ENCODE measurements around the gene SIL1.
"Not testable (repeated sequence)": the region's sequence is repeated elsewhere in the genome, so short reads cannot be mapped to it uniquely, and the experiment has no call there.

Gene SIL1

DNA sequence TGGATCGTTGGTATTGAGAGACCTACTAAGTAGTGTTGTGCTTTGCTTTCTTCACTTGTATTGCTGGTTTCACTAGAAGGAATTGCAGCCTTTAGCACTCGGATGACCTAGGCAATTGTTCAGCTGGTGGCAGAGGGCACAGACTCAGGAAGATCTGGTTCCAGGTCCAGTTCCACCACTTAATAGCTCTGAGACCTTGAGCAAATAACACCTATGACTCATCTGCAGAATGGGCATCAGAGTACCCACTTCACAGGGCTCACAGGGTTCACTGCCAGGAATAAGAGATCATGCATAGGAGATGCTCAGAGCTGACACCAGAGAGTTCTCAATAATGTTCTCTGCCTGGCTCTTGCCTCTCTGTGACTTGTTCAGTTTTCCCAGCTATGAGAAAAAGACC is 133.6 kb downstream of the SIL1 start:
- no peak for DNase-seq

DNA sequence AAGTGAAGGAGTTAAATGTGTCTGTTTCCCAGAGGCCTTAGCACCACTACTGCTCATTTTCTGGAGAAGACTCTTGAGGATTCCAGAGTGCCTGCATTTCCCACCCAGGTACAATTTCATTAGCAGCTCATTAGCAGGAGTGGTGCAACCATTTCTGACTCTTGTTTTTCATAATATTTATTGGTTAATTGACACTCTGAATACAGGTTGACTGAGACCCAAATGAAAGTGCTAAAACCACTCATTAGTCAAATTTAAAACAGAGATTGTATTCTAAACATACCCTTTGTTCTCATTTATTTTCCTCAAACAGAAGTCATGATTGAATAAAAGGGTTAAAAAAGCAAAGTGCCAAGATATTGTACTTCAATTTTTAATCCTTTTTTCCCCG is 134.5 kb downstream of the SIL1 start:
- DNase-seq: no peak

DNA sequence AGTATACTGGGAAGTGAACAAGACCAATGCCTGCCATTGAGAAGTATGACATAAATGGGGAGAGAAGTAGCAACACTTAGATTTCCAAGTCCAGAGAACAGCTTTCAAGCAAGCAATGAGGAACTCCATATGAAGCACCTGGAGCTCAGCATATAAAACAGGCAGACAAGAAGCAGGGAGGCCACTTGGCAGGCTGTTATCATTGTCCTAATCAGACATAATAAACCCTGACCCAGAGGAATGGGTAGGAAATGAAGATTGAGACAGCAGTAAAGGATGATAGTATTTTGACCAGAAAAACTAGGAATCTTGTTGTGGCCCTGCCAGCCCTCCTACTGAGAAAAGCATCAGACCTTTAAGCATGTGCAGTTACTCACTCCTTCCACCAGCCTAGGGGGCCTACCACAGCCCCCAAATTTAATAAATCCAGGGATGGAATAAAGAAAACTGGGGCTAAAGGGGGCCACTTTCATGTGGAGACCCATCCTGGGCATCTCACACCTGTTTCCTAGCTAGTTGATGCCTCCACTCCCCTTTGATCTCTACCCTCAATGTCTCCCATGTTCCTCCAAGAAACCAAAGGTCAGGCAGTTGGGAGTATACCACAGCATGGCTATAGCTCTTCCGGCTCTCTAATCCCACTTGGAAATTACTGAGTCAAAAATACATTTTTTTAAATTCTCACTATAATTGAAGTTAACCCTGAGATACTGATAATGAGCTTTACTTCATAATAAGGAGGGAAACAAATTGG is 135.1 kb downstream of the SIL1 start:
- DNase-seq: no peak

DNA sequence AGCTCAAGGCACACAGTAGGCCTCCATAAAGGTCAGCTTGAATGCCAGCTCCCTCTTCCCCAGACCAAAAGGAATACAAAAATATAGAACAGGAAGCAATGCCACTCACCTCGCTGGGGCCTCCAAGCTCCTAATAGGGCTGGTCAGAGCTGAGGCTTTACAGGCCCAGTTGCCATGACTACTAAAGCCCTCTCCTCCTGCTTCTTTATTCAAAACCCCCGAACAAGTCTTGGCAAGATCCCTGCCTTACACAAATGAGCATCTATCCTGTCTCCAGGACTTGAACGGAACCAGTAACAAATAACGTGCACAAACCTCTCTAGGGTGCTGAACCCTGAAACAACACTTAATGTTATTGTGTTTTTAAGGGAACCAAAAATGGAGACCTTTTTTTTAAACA is 136.3 kb downstream of the SIL1 start:
- no peak for DNase-seq

DNA sequence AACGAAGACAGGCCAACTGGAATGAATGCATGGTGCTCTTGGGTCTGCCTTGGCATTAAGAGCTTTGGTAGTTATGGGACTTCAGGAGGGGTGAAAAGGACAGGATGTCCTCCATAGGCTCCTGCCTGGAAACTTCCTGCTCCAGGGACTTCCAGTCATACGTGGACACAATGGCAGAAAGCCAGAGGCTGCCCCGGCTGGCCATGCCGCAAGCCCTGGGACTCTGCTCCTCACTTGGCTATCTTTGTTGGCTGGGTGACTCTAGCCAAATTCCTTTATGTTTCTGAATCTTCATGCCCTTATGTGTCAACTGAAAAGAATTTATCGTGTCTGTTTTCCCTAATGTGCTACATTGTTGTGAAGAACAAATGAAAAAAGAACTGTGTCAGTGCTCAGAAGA is 136.9 kb downstream of the SIL1 start:
- DNase-seq: no peak

DNA sequence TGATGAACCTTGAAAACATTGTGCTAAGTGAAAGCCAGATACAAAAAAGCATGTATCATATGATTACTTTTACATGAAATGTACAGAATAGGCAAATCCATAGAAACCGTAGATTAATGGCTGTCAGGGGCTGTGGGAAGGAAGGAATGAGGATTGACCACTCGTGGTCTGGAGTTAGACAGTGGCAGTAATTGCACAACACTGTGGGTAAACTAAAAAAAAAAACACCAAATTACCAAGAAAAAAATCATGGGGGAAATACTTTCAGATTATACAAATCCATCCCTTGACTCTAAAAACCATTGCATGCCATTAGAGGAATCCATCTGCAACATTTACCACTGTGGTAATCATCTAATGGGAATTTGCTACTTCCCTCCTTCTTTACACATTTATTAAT is 140.0 kb downstream of the SIL1 start:
- no peak for DNase-seq

DNA sequence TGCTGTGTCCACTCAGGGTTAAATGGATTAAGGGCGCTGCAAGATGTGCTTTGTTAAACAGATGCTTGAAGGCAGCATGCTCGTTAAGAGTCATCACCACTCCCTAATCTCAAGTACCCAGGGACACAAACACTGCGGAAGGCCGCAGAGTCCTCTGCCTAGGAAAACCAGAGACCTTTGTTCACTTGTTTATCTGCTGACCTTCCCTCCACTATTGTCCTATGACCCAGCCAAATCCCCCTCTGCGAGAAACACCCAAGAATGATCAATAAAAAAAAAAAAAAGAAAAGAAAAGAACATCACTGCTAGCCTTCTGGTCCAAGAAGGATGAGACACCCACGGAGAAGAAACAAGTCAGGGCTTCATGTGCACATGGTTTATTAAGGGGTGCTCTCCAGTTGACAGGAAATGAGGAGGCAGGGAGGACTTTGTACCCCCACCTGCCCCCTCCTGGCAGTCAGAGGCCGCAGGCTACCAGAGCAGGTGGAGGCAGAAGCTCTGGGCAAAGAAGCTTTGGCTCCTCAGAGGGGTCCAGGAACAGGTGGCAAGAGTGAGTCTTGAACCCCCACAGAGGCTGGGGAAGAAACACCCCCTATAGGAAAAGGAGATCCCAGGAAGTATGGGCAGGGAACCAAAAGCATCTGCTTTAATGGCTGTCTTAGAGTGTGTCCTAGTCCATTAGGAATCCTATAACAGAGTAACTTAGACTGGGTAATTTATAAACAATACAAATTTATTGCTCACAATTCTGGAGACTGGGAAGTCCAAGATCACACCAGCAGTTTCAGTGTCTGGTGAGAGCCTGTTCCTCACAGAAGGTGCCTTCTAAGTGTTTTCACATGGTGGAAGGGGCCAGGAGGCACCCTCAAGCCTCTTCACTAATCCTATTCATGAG is 140.9 kb downstream of the SIL1 start:
- DNase-seq: not testable (repeated sequence)

DNA sequence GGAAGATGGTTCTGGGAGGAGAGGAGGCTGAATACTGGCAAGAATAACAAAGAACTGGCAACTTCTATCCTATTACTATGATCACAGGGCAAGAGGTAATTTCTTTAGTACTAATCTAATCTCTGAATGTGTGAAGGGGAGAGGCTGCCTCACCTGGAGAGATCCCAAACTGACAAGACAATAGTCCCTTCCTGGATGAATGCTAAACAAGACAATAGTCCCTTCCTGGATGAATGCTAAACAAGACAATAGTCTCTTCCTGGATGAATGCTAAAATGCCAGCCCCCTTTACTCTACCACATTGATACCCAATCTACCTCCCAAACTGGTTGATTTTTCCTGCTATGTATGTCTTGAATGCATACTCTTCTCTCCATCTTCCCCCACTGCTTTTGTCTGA is 145.2 kb downstream of the SIL1 start:
- DNase-seq: no peak

DNA sequence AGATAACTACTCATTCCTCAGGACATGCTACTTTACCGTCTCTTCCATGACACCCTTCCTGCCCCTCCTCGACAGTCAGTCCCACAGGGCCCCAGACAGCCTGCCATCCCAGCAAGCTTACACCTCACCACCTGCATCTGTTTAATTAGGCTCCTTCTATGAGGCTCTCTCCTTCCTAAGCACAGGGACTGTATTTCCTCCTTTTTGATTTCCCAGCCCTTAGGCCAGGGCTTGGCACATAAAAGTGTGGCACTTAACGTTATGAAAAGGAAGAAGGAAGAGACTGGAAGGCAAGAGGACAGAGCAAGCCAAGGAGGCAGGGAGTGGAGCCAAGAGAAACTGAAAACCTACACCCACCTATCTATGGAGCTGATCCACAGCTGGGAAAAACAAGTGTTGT is 146.8 kb downstream of the SIL1 start:
- DNase-seq: no peak

DNA sequence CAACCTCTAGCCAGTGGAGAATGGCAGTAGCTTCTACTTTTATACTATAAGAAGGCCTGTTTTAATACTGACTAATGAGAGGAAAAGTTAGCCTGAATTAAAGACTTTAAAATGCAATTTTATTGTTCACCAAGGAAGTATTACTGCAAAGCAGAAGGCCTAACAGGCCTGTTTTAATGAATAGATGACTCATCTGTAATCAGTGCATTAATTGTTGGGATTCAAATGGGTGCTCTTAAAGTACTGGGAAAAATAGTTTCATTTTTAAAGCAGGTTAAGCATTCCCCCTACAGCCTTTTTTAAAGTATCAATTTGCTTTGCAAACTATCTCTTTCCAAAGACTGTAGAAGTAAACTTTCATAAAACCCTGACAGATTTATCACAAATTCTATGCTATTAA is 147.7 kb downstream of the SIL1 start:
- no peak for DNase-seq

DNA sequence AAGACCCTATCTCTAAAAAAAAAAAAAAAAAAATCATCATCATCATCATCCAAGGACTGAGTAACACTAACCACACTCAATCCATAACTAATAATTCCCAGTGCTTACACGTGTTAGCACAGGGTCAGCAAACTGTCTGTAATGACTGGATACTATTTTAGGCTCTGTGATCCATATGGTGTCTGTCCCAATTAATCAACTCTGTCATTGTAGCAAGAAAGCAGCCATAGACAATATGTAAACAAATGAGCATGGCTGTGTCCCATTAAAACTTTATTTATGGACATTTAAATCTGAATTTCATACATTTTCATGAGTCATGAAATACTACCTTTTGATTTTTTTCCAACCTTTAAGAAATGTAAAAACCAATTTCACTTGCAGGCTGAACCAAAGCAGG is 148.4 kb downstream of the SIL1 start:
- DNase-seq: no peak

DNA sequence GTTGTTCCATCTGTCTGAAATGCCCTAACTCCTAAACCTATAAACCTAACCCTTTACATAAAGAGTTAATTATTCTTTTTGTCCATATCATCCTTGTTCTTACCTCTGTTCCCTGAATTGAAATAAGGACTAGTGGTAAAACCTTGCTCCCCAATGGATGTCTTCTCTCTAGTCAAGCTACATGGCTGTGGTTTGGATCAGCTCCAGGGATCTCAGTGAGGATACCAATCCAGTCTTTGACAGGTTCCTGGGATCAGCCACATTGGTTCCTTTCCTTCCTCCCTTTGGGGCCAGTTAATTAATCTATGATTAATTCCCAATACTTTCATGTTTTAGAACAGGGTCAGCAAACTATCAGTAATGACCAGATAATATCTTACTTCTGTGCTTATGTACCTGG is 151.6 kb downstream of the SIL1 start:
- no peak for DNase-seq

DNA sequence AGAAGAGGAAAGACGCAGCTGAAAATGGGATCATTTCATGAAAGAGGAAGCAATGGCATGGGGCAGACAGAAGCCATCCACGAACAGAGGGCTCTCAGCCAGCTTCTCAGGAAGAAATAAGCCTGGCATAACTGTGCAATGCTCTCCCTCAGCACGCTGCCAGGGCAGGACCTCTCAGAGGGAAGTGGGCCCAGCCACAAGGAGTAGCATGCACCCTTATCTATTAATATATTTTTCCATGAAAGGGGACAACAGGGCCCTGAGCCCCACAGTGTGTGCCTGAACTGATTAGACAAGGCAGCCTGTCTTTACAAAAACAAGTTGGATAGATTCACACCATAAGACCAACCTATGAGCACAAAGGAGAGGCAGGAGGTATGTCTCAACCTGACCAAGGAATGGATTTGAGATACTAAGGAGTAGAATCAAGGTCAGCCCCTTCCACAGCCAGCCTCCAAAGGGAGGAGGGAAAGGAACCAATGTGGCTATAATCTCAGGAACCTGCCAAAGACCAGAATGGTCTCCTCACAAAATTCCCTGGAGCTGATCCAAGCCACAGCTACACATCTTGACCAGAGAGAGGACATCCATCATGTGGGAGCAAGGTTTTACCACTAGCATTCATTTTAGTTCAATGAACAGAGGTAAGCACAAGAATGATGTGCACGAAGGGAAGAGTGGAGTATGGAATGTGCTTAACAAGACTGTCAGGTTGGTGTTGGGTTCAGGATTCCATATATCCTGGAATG is 154.8 kb downstream of the SIL1 start:
- no peak for DNase-seq

DNA sequence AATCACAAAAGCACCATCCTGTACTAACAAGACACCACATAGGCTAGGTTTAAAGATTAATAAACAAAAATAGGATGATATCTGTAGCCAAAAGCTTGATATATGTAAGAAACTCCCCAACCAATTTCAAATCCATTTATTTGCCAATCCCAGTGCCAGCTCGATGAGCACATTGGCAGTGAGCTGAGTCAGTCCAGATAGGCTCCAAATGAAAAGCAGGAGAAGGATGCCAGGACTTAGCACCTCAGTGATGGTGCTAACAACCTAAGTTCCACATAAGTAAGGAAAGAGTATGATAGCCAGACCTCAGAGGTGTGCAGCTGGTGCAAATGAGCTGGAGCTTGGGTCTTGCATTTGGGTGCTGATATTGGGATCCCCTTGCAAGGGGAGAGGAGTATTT is 158.1 kb downstream of the SIL1 start:
- no peak for DNase-seq

DNA sequence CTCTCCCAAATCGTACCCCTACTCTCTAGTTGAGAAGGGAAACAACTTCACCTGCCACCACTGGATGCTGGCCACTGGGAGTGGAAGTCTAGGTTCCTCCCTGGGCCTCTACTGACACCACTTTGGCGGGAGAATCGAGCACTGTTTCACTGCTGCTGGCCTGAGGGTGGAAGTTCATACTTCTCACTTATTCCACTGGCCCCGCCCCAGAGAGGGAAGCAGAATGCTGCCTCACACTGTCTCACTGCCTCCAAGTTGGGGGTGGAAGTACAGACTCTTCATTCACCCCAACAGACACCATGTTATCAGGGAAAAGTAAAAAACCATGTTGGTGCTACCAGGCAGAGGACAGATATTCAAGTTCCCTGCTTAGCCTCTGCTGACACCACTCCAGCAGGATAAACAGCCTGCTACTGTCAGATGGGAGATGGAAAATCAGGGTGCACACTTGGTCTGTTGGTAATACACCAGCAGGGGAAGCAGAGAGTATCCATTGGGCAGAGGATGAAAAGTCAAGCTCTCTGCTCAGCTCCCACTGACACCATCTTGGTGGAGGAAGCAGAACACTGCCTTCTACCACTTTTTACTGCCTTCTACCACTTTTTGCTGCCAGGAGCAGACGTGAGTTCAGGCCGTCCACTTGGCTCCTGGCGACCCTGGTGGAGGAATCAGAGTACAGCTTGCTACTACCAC is 159.4 kb downstream of the SIL1 start:
- no peak for DNase-seq

DNA sequence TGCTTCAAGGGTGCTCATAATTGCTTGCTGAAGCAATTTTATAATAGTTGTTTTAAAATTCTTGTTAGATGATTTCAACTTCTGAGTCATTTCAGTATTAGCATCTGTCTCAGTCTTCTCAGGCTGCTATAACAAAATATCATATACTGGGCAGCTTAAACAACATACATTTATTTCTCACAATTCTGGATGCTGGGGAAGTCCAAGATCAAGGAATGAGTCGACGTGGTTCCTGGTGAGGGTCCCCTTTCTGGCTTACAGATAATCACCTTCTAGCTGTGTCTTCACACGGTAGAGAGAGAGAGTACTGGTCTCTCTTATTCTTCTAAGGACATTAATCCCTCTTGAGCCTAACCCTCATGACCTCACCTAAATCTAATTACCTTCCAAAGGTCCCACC is 160.4 kb downstream of the SIL1 start:
- no peak for DNase-seq

DNA sequence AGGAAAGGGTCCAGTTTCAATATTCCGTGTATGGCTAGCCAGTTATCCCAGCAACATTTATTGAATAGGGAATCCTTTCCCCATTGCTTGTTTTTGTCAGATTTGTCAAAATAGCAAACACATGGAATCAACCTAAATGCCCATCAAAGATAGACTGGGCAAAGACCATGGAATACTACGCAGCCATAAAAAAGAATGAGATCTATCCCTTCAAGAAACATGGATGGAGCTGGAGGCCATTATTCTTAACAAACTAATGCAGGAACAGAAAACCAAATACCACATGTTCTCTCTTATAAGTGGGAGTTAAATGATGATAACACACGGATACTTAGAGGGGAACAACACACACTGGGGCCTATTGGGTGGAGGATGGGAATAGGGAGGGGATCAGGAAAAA is 161.8 kb downstream of the SIL1 start:
- DNase-seq: not testable (repeated sequence)

DNA sequence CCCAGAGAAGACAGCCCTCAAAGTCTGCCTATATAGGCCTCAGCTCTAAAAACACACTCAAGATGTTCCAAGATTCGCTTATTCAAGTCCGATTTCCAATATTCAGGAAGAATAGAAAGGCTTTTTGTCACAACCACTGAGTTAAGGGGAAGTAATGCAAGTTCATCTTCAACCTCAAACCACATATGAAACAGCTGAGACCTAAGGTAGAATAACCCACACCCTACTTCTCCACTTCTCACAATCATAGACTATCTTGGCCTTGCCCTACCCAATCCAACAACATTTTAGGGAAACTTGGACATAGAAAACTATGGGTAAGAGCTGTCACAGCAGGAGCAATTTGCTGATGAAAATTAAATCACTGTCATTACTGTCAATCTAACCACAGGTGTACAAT is 171.0 kb downstream of the SIL1 start:
- no peak for DNase-seq

DNA sequence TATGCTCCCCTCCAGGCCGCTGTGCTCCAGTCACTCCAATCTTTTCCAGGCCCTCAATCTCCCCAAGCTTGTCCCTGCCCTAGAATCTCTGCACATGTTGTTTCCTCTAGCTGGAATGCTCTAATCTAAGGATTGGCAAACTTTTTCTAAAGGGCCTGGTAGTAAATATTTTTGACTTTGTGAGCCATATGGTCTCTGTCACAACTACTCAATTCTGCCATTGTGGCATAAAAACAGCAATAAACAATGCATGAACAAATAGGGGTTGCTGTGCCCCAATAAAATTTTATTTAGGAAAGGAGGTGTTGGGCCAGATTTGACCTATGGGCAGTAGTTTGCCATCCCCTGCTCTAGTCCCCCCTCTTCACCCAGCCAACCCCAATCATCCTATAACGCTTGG is 172.5 kb downstream of the SIL1 start:
- no peak for DNase-seq

DNA sequence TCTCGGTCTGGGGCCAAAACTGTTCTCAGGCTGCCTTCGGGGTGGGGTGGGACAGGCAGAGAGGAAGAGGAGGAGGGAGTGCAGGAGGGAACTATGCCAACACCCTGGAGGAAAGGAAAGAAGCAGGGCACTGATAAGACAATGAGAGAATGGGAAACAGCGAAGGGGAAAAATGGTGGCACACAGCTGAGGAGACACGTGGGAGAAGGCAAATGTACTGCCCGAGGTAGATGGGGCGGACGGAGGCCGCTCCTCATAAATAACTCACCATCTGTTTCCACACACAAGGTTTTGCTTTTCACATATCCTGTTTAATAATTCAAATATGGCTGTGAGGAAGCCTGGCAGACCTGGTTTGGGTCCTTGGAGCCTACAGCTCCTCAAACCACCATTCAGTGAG is 174.9 kb downstream of the SIL1 start:
- no peak for DNase-seq

DNA sequence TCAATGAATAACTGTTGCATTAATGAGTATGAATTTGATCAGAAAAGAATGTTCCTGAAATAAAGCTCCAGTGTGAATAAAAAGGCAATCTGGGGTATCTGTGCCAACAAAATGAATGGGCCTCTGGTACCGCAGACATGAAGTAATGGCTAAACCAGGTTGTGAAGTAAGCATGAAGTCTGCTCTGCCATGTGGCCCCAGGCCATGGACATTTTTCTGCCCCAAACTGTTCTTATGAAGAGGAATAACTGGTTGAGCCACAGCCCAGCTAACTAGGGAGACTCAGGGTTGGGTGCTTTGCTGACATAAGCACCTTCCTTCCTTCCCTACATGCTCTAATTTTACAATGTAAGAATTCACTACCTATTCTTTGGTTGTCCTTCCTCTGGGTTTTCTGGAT is 175.6 kb downstream of the SIL1 start:
- DNase-seq: no peak

DNA sequence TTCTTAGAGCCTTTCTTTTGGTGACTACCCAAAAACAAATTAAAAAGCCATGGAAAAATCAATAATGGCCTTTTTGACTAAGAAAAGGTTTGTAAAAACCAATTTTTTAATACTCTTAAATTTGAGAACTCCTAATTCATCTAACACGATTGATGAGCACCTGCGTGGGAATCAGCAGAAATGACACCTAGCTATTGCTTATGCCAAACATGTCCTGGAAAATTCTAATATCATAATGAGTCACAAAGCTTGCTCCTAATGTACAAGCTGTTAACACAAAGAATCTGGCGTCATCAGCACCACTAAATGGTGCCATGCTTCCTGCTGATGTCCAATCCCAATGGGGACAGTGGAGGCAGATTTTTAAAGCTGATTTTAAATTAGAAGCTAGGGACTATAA is 176.8 kb downstream of the SIL1 start:
- no peak for DNase-seq

DNA sequence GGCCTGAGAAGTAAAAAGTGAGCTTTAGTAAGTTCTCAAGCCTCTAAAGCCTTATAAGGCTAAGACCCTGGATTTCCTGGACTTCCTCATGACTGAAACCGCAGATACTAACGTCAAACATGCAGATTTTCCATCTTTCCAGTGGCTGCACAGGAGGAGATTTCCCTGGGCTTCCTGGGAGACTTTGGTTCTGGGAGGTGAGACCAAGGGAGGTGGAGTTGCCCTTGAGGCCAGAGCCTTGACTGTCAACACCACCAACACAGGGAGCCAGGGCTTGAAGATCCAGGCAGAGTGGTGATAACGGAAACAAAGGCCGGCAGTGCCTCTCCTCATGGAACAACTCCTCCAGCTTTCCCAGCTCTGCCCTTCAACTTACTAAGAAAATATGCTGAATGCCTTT is 178.3 kb downstream of the SIL1 start:
- no peak for DNase-seq

Data from CD4-positive, alpha-beta T cell treated with Interleukin-12 subunit alpha and Interleukin-12 subunit beta, for 1 hour (primary cell).